ENCODE data around the gene HOXB5.

HOXB5 gene

GRCh38 chr17:48567646-48568354, 25.8 kb downstream of the HOXB5 start:
- DNase-seq (ENCODE audit: low read depth): no peak
- H3K4me3 ChIP-seq (ENCODE audit: low read depth, low read length): no peak overlapping the region
- TF ChIP-seq CTCF (IDR thresholded peaks at IDR 0.05; ENCODE audit: control insufficient read depth, extremely low read depth, insufficient read depth): no peak

GRCh38 chr17:48567209-48567608, 26.4 kb downstream of the HOXB5 start:
- DNase-seq (ENCODE audit: low read depth): no peak
- TF ChIP-seq CTCF (IDR thresholded peaks at IDR 0.05; ENCODE audit: control insufficient read depth, extremely low read depth, insufficient read depth): no peak
- no peak overlapping the region for H3K4me3 ChIP-seq (ENCODE audit: low read depth, low read length)

- H3K4me3 ChIP-seq (ENCODE audit: low read depth, low read length): no peak overlapping the region
- no peak for TF ChIP-seq CTCF (IDR thresholded peaks at IDR 0.05; ENCODE audit: control insufficient read depth, extremely low read depth, insufficient read depth)
- DNase-seq (ENCODE audit: low read depth): no peak
Measured at GRCh38 chr17:48566717-48567116, 26.9 kb downstream of the HOXB5 start.

DNA sequence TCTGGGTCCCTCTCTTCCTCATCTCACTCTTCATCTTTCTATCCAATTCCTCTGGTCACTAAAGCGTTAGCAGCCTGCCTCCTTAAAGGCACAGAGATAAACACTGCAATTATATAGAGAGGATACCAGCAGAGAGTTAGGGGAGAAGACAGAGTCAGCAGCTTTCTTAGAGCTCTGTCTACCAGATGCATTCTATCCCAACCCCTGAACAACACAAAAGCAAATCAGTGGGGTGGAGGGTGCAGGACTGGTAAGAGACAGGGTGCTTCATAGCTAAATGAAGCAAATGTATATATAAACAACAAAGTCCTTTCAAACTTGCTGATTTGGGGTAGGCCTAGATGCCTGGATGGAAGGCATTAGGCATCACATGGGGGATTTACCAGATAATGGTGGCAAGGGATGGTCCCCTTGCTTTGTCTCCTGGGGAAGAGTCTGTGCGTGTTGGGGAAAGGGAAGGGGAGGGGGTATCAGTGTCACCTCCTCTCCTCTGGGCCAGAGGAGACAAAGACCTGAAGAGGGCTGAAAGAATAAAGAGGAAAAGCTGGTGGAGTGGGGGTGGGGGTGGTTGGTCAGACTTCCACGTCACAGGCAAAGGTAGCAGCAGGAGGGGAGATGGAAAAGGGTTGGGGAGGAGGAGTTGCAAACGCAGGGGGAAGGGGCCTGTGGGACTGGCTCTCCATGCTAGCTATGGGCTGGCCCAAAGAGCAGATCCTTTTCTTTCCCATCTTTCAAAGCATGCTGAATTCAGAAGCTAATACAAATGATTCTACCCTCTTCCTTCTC, 27.5 kb downstream of the HOXB5 start:
- H3K4me3 ChIP-seq (ENCODE audit: low read depth, low read length): no peak overlapping the region
- no peak for TF ChIP-seq CTCF (IDR thresholded peaks at IDR 0.05; ENCODE audit: control insufficient read depth, extremely low read depth, insufficient read depth)

DNA sequence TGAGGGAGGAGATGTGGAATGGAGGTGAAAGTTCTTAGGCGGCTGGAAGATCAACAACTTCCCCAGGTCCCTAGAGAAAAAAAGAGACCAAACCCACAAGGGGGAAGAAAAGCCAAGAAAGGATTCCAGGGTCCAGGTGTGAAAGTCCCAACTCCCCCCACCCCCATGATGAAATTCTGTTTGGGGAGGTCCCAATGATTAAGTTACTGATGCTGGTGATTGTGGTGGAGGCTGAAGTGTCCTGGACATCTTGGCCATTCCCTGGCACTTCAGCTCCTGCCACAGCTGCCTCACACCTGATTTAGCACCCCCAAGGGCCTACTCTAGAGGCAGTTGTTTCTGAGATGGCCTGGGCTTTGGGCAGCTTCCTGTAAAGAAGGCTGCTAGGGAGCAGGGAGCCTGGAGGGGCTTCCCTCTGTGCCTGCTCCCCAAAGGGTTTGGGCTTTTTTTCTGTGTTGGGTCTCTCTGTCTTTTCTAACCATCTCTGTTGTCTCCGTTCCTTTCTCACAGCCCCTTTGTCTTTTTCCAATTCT, 28.5 kb downstream of the HOXB5 start:
- DNase-seq (ENCODE audit: low read depth): no peak
- TF ChIP-seq CTCF (IDR thresholded peaks at IDR 0.05; ENCODE audit: control insufficient read depth, extremely low read depth, insufficient read depth): no peak
- no peak overlapping the region for H3K4me3 ChIP-seq (ENCODE audit: low read depth, low read length)

More for the DNA sequence above, 27.5 kb downstream of the HOXB5 start:
- DNase-seq (ENCODE audit: low read depth): no peak

DNA sequence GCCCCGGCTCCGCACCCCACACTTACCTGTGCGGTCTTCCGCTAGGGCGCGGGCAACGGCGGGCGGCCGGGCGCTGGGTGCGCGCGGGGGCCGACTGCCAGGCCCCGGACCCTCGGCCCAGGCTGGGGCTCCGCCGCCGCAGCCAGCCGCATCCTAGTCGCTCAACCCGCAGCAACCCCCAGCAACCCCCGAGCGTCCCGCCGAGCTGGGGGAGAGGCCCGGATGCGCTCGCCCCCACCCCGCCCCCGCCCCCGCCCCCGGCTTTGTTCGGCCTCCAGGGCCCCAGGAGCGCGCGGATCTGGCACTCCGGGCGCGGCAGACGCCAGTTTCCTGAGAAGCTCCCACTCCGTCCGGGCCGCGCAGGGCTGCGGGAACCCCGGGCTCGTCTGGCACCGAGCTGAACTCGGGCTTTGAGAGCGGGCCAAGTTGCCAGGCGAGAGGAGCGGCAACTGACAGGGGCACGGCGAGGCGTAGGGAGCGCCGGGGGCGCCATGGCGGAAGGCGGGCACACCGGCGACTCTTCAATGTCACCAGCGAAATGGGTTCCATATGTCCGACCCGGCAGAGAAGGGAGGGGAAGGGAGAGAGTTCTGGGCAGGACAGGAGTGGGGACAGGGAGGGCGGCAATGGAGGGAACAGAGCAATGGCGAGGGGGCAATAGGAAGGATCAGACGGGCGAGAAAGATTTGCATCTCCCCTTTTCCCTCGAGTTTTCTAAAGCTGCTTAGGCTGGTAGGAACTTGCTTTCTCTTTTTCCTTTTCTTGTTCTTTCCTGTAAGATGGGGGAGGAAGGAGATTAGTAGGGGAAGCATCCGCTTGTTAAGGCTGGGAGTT, 29.2 kb downstream of the HOXB5 start:
- no peak for DNase-seq (ENCODE audit: low read depth)
- H3K4me3 ChIP-seq (ENCODE audit: low read depth, low read length): no peak overlapping the region
- TF ChIP-seq CTCF (IDR thresholded peaks at IDR 0.05; ENCODE audit: control insufficient read depth, extremely low read depth, insufficient read depth): no peak

Measured in LNCaP clone FGC (cell line).